Sigmoid colon (tissue), 7 donors: ENCODE results near the gene REXO2. TPM values are rescaled to one million over a fixed set of nuclear protein-coding genes. Genes with fewer than 3 reads are reported as not detected.

Experiments
- DNase-seq: peaks from one replicate; pipeline ENCODE4 v3.0.0-alpha.2; 2019
- H3K27ac ChIP-seq, 4 donors: fragments of 200-600 bp; sonication (generic); one replicate each; pipeline ENCODE4 v1.5.1; 2016 to 2019; ENCODE audit warnings: mild to moderate bottlenecking in 1 of 4
- H3K27me3 ChIP-seq, 3 donors: fragments of 200-600 bp; sonication (generic); one replicate each; pipeline ENCODE4 v1.5.1; 2019; ENCODE audit warnings: mild to moderate bottlenecking in 1 of 3
- H3K36me3 ChIP-seq, 4 donors: fragments of 200-600 bp; sonication (generic); one replicate each; pipeline ENCODE4 v1.5.1; 2016 to 2019
- H3K4me1 ChIP-seq, 4 donors: fragments of 200-600 bp; sonication (generic); one replicate each; pipeline ENCODE4 v1.5.1; 2017 to 2019
- H3K4me3 ChIP-seq, 4 donors: fragments of 200-600 bp; sonication (generic); one replicate each; pipeline ENCODE4 v1.5.1; 2017 to 2019; ENCODE audit warnings: mild to moderate bottlenecking in 2 of 4, moderate library complexity in 1 of 4
- H3K9me3 ChIP-seq, 4 donors: fragments of 200-600 bp in 3 of 4; sonication (generic) in 3 of 4; one replicate each; pipeline versions ENCODE4 v1.5.1 to v1.6.1; 2013 to 2019
- EP300 ChIP-seq, 4 donors: sonication (generic); formaldehyde crosslinking; IDR thresholded peaks; one replicate each; pipeline ENCODE4 v1.6.1; 2017; ENCODE audit warnings: antibody characterized with exemption in 4 of 4
- POLR2A ChIP-seq, 2 donors: fragments of 450-650 bp; IDR thresholded peaks; one replicate each; pipeline ENCODE4 v1.6.1; 2016; ENCODE audit warnings: antibody characterized with exemption in 2 of 2, mild to moderate bottlenecking in 2 of 2, moderate library complexity in 2 of 2
- POLR2AphosphoS5 ChIP-seq, 4 donors: sonication (generic); formaldehyde crosslinking; IDR thresholded peaks; one replicate each; pipeline ENCODE4 v1.6.1; 2017; ENCODE audit warnings: antibody characterized with exemption in 4 of 4
- WGBS, 2 donors: extraction: QIAGEN DNeasy Blood & Tissue Kit; methylation state at CpG; one replicate each; pipeline ENCODE4 v1.1.7; 2013; 5-methylcytosine and 5-hydroxymethylcytosine counted together
- intact Hi-C: fragments of 100-400 bp; cut with DNase I; formaldehyde crosslinking; loops from one replicate; pipeline ENCODE4 v1.15.1; 2023
- polyA plus RNA-seq, 3 donors: library from polyadenylated mRNA; stranded (reverse); fragments of 200-250 nt; gene quantifications; one replicate each; pipeline ENCODE4 v1.2.3, GENCODE V29; 2013
- total RNA-seq, 4 donors: library from RNA; depleted of rRNA; stranded (reverse); fragments of >200 nt; gene quantifications; one replicate each; pipeline ENCODE4 v1.1.0, GENCODE V29; 2016
- TF ChIP-seq, protein P1 (sequence below), 4 experiments: fragments of 450-650 bp in 3 of 4; fragments of 200-600 bp in 1 of 4; IDR thresholded peaks; one replicate each; pipeline ENCODE4 v1.5.1; 2016 to 2019; ENCODE audit warnings: antibody characterized with exemption in 4 of 4, mild to moderate bottlenecking in 3 of 4, moderate library complexity in 2 of 4
- donor health status: healthy with polysubstance abuse.
- donor health status: Bipolar disorder and iron deficiency.
- donor health status: healthy.

Gene REXO2
- total and polyA plus RNA-seq, 7 donors: 49.7 to 238 (median 158) TPM

DNA sequence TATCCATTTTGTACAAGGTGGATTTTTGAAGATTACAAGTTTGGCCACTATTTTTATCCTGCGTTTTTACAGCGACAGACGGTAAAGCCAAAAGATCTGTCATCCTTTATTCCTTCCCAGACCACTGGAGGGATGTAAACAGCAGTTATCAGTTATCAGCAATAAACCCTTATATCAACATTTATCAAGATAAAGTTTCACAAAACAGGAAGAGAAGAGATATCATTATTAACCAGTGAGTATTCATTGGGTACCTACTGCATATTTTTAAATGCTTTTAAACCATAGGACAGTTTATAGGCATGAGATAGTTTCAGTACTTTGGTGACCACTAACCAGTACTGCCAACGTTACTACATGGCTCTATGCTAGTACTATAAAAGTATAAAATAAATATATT lies 5.9 kb upstream of the REXO2 start:
- DNase-seq: no peak
- WGBS, 2 donors: 22 to 61% methylated on average over 4 of the region's 4 CpGs
- no peaks in the 10 kb centered on the region for H3K27me3 ChIP-seq
- no peaks in the 10 kb centered on the region for H3K36me3 ChIP-seq
- intact Hi-C loops: no loop called here
- H3K4me3 ChIP-seq: no peak overlapping the region
- no peak overlapping the region for H3K27ac ChIP-seq
- no peaks in the 10 kb centered on the region for H3K9me3 ChIP-seq
- H3K4me1 ChIP-seq: no peaks in the 10 kb centered on the region
- TF ChIP-seq POLR2A (IDR thresholded peaks at IDR 0.05): no peak
- TF ChIP-seq, protein P1, sequence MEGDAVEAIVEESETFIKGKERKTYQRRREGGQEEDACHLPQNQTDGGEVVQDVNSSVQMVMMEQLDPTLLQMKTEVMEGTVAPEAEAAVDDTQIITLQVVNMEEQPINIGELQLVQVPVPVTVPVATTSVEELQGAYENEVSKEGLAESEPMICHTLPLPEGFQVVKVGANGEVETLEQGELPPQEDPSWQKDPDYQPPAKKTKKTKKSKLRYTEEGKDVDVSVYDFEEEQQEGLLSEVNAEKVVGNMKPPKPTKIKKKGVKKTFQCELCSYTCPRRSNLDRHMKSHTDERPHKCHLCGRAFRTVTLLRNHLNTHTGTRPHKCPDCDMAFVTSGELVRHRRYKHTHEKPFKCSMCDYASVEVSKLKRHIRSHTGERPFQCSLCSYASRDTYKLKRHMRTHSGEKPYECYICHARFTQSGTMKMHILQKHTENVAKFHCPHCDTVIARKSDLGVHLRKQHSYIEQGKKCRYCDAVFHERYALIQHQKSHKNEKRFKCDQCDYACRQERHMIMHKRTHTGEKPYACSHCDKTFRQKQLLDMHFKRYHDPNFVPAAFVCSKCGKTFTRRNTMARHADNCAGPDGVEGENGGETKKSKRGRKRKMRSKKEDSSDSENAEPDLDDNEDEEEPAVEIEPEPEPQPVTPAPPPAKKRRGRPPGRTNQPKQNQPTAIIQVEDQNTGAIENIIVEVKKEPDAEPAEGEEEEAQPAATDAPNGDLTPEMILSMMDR (IDR thresholded peaks at IDR 0.05): no peak
- no peak for TF ChIP-seq POLR2AphosphoS5 (IDR thresholded peaks at IDR 0.05)
- TF ChIP-seq EP300 (IDR thresholded peaks at IDR 0.05): no peak

DNA sequence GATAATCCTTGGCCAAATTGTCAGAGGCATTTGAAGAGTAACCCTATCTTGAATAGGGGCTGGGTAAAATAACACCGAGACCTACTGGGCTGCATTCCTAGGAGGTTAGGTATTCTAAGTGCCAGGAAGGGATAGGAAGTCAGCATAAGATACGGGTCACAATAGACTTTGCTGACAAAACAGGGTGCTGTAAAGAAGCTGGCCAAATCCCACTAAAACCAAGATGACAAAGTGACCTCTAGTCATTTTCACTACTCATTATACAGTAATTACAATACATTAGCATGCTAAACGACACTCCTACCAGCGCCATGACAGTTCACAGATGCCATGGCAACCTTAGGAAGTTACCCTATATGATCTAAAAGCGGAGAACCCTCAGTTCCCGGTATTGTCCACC lies 964 bp upstream of the REXO2 start:
- H3K27me3 ChIP-seq: no peaks in the 10 kb centered on the region
- H3K4me1 ChIP-seq: peaks cover under 1 to 31% (median 18%) of the 10 kb centered on the region in 4 donors
- no peak for TF ChIP-seq POLR2A (IDR thresholded peaks at IDR 0.05)
- no peak for TF ChIP-seq POLR2AphosphoS5 (IDR thresholded peaks at IDR 0.05)
- TF ChIP-seq EP300 (IDR thresholded peaks at IDR 0.05): no peak
- TF ChIP-seq, protein P1 (IDR thresholded peaks at IDR 0.05): no peak
- WGBS, 2 donors: 85 to 87% methylated on average over 6 of the region's 6 CpGs
- no peaks in the 10 kb centered on the region for H3K36me3 ChIP-seq
- DNase-seq: no peak
- H3K27ac ChIP-seq: peak overlapping the region in 1 of 4 donors; percentile 89
- intact Hi-C loops: no loop called here
- no peak overlapping the region for H3K4me3 ChIP-seq
- H3K9me3 ChIP-seq: no peaks in the 10 kb centered on the region

DNA sequence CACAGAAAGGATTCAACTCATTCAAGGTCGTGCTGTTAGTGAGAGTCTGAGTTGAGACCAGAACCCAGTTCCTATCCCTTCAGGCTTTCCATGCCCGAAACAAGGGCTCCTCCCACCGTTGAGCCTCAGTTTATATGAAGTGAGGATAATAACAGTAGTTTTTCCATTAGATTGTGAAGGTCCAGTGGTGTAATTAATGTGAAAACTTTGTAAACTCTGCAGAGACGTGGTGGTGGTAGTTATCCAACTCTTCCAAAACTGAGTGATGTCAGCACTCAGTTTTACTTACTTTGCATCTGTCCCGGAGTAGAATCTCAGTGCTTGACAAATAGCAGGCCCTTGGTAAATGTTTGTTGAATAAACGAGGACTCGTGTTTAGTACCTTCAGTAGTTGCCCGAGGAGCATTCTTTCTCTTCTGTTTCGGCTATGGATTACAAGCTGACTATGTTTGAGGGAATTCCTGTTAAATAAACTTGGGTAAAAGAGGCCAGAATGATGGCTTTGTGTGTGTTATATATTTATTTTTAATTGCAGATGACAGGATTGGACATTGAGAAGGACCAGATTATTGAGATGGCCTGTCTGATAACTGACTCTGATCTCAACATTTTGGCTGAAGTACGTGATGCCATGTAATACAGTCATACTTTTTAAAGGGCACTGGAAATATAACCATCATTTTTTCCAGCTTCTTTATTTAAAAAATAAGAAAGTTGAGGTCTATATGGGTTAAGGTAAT lies 1.0 kb downstream of the REXO2 start:
- WGBS, 2 donors: 5 to 29% methylated on average over 10 of the region's 10 CpGs
- intact Hi-C loops: no loop called here
- H3K36me3 ChIP-seq: peaks cover 0 to 11% (median 5%) of the 10 kb centered on the region in 4 donors
- no peaks in the 10 kb centered on the region for H3K27me3 ChIP-seq
- DNase-seq: no peak
- TF ChIP-seq, protein P1 (IDR thresholded peaks at IDR 0.05): no peak
- TF ChIP-seq EP300 (IDR thresholded peaks at IDR 0.05): peak in 2 of 4 donors; percentile 23 to 33
- peak; percentile 15 to 84 (median 63) for TF ChIP-seq POLR2AphosphoS5 (IDR thresholded peaks at IDR 0.05)
- TF ChIP-seq POLR2A (IDR thresholded peaks at IDR 0.05): no peak
- no peaks in the 10 kb centered on the region for H3K9me3 ChIP-seq
- peak overlapping the region; percentile 85 to 95 (median 92) for H3K27ac ChIP-seq
- peak overlapping the region; percentile 81 to 99 (median 94) for H3K4me3 ChIP-seq
- peaks cover 2 to 31% (median 18%) of the 10 kb centered on the region in 4 donors for H3K4me1 ChIP-seq

DNA sequence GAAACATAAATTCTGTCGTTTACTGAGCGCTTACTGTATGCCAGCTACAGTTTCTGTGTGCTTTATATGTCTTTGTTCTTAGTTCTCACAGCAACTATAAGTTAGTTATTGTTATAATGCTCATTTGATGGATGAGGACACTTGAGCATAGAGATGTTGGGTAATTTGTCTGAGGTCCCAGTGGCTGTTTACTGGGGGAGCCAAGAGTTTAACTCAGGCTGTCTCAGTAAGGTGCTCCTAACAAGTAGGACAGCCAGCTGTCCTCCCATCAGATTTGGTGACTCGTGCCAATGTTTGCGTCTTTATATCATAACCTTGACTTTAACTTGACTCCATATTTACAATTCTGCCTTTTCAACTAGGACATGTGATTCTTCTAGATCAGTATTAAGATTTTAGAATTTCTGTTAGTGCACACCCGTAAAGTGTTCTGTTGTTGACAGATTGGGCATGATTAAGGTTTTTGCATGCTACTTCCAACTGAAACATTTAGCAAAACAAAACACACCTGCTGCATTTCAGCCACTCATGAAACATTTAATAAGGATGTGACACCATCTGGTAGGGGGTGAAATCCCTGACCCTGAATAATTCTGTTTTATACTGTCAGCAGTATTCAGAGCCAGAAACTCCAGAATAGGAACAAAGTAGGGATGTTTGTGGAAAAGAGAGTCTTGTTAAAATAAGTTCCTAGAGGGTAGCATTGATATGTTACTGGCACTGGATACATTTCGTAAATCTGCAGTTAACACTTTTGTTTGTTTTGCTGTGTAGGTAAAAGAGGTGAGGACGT lies 1.9 kb downstream of the REXO2 start:
- 26 to 64% methylated on average over 7 of the region's 7 CpGs for WGBS, 2 donors
- Histone ChIP-seq H3K4me1 (peaks cover 2 to 31% (median 18%) of the 10 kb centered on the region in 4 donors), H3K36me3 (peaks cover 0 to 16% (median 7%) of the 10 kb centered on the region in 4 donors), H3K27ac (peak overlapping the region; percentile 85 to 95 (median 92)), H3K4me3 (peak overlapping the region; percentile 81 to 99 (median 94)), H3K27me3 (no peaks in the 10 kb centered on the region), H3K9me3 (no peaks in the 10 kb centered on the region)
- no peak for DNase-seq
- TF ChIP-seq POLR2AphosphoS5 (IDR thresholded peaks at IDR 0.05): peak in 1 of 4 donors; percentile 13
- TF ChIP-seq, protein P1 (IDR thresholded peaks at IDR 0.05): no peak
- intact Hi-C loops: no loop called here
